Hepatocyte (in vitro differentiated cells): ENCODE data around the gene PTPRR. TPM values are rescaled to one million over a fixed set of nuclear protein-coding genes. Genes with fewer than 3 reads are reported as not detected.

Experiments
- DNase-seq: peaks from one replicate; pipeline ENCODE4 v3.0.0-alpha.2; 2016; ENCODE audit warnings: low spot score
- H2AFZ ChIP-seq: fragments of 200-600 bp; sonication (generic); 2 replicates; pipeline ENCODE4 v1.6.0; 2016; ENCODE audit warnings: antibody characterized with exemption, mild to moderate bottlenecking
- H3K27ac ChIP-seq: fragments of 200-600 bp; sonication (generic); 2 replicates; pipeline ENCODE4 v1.5.1; 2016; ENCODE audit warnings: mild to moderate bottlenecking
- H3K27me3 ChIP-seq: fragments of 200-600 bp; sonication (generic); 2 replicates; pipeline ENCODE4 v1.6.1; 2016
- H3K36me3 ChIP-seq: fragments of 200-600 bp; sonication (generic); replicated peaks from 2 replicates; pipeline ENCODE4 v1.5.1; 2016; ENCODE audit warnings: low read depth; ENCODE audit not compliant: insufficient read depth
- H3K4me1 ChIP-seq: fragments of 200-600 bp; sonication (generic); 2 replicates; pipeline ENCODE4 v1.5.1; 2016; ENCODE audit warnings: mild to moderate bottlenecking, moderate library complexity; ENCODE audit not compliant: insufficient read depth
- H3K4me2 ChIP-seq: fragments of 200-600 bp; sonication (generic); 2 replicates; pipeline ENCODE4 v1.6.0; 2016
- H3K4me3 ChIP-seq: fragments of 200-600 bp; sonication (generic); 2 replicates; pipeline ENCODE4 v1.5.1; 2016; ENCODE audit warnings: mild to moderate bottlenecking
- H3K79me2 ChIP-seq: fragments of 200-600 bp; sonication (generic); 2 replicates; pipeline ENCODE4 v1.6.0; 2017; ENCODE audit warnings: mild to moderate bottlenecking
- H3K9me2 ChIP-seq: fragments of 200-600 bp; sonication (generic); replicated peaks from 2 replicates; pipeline ENCODE4 v1.6.0; 2017; ENCODE audit warnings: mild to moderate bottlenecking; ENCODE audit not compliant: insufficient read depth
- H3K9me3 ChIP-seq: fragments of 200-600 bp; sonication (generic); 2 replicates; pipeline ENCODE4 v1.5.1; 2016; ENCODE audit warnings: low read depth, mild to moderate bottlenecking
- H4K20me1 ChIP-seq: fragments of 200-600 bp; sonication (generic); 2 replicates; pipeline ENCODE4 v1.6.0; 2016; ENCODE audit warnings: mild to moderate bottlenecking; ENCODE audit not compliant: insufficient read depth, poor library complexity, severe bottlenecking
- EZH2 ChIP-seq: fragments of 200-600 bp; sonication (generic); IDR thresholded peaks from 2 replicates; pipeline ENCODE4 v1.6.1; 2016; ENCODE audit warnings: antibody characterized with exemption, mild to moderate bottlenecking, borderline replicate concordance
- EZH2phosphoT487 ChIP-seq: fragments of 200-600 bp; sonication (generic); IDR thresholded peaks from one replicate; pipeline ENCODE4 v1.6.1; 2018; ENCODE audit warnings: antibody characterized with exemption, mild to moderate bottlenecking, low read depth, moderate library complexity; ENCODE audit not compliant: unreplicated experiment, severe bottlenecking
- WGBS: methylation state at CpG from one replicate; pipeline ENCODE4 v1.1.6; 2016; ENCODE audit warnings: low lambda C conversion rate; ENCODE audit errors: missing lambda C conversion rate; 5-methylcytosine and 5-hydroxymethylcytosine counted together
- polyA plus RNA-seq: library from polyadenylated mRNA; unstranded; fragments of >200 nt; fragmentation: Nextera tagmentation; extraction: Ambion mirVana; gene quantifications from 2 replicates; pipeline ENCODE4 v1.2.1, GENCODE V29; 2016
- total RNA-seq: library from RNA; depleted of rRNA; stranded (reverse); fragments of >200 nt; gene quantifications from 2 replicates; pipeline ENCODE4 v1.2.3, GENCODE V29; 2014
- TF ChIP-seq, protein P1 (sequence below): fragments of 200-600 bp; sonication (generic); IDR thresholded peaks from 2 replicates; pipeline ENCODE4 v1.5.1; 2016; ENCODE audit warnings: antibody characterized with exemption, mild to moderate bottlenecking; ENCODE audit not compliant: poor library complexity

Gene PTPRR
- total and polyA plus RNA-seq, 2 experiments from 2014 or later: 1.9 to 4.8 TPM

DNA sequence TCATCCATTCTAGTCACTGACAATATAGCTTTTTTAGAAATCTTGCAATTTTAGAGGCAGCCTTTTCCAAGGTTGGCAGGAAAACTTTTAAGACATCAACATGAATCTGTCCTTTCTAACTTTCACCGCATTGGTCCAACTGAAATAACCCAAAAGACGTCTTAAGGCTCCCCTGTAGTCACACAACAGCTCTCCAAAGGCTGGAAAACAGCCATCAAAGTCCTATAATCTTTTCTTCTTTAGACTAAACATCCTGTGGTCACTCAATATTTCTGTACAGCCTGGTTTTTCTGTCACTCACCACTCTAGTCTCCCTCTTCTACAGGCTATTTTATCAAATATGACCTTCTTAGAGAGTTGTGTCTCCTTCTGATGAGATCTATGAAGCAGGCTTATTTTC, 278.8 kb downstream of the PTPRR start:
- Histone ChIP-seq H2AFZ (no peak overlapping the region), H3K4me1 (peaks cover 9% of the 10 kb centered on the region), H3K9me3 (no peaks in the 10 kb centered on the region), H3K9me2 (no peaks in the 10 kb centered on the region), H3K36me3 (no peaks in the 10 kb centered on the region), H3K79me2 (no peaks in the 10 kb centered on the region), H3K4me2 (no peak overlapping the region), H3K4me3 (no peak overlapping the region), H4K20me1 (no peaks in the 10 kb centered on the region), H3K27me3 (no peaks in the 10 kb centered on the region), H3K27ac (no peak overlapping the region)
- 72% methylated on average over 2 of the region's 2 CpGs for WGBS
- no peak for DNase-seq
- TF ChIP-seq EZH2phosphoT487 (no peak), EZH2 (no peak)
- TF ChIP-seq, protein P1, sequence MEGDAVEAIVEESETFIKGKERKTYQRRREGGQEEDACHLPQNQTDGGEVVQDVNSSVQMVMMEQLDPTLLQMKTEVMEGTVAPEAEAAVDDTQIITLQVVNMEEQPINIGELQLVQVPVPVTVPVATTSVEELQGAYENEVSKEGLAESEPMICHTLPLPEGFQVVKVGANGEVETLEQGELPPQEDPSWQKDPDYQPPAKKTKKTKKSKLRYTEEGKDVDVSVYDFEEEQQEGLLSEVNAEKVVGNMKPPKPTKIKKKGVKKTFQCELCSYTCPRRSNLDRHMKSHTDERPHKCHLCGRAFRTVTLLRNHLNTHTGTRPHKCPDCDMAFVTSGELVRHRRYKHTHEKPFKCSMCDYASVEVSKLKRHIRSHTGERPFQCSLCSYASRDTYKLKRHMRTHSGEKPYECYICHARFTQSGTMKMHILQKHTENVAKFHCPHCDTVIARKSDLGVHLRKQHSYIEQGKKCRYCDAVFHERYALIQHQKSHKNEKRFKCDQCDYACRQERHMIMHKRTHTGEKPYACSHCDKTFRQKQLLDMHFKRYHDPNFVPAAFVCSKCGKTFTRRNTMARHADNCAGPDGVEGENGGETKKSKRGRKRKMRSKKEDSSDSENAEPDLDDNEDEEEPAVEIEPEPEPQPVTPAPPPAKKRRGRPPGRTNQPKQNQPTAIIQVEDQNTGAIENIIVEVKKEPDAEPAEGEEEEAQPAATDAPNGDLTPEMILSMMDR: no peak

DNA sequence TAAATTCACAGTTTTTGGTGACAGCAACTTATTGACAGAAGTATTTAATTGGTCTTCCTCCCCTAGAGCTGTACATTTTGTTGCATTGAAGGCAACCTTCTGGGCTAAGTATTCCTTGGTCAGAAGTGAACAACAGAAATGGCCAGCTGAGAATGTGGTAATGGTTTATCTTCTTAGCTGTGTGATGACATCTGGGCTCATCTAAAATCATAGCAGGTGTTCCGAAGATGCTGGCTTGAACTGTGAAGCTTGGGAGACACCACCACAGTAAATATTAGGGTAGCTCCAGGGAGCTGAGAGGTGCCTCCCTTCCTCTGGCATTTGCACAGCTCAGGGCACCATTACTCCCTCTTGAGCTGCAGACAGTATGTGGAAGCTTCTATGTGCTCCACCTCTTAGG, 279.6 kb downstream of the PTPRR start:
- TF ChIP-seq EZH2phosphoT487: no peak
- Histone ChIP-seq H3K79me2 (no peaks in the 10 kb centered on the region), H3K9me3 (no peaks in the 10 kb centered on the region), H3K9me2 (no peaks in the 10 kb centered on the region), H3K4me2 (no peak overlapping the region), H4K20me1 (no peaks in the 10 kb centered on the region), H3K27ac (no peak overlapping the region), H2AFZ (no peak overlapping the region), H3K4me1 (peaks cover 9% of the 10 kb centered on the region), H3K4me3 (no peak overlapping the region), H3K27me3 (no peaks in the 10 kb centered on the region), H3K36me3 (no peaks in the 10 kb centered on the region)
- no peak for DNase-seq
- 82% methylated on average over 1 of the region's 1 CpG for WGBS

- no peaks in the 10 kb centered on the region for H3K9me2 ChIP-seq
- H3K27ac ChIP-seq: no peak overlapping the region
- DNase-seq: no peak
- no peak overlapping the region for H2AFZ ChIP-seq
- H3K4me2 ChIP-seq: no peak overlapping the region
- no peaks in the 10 kb centered on the region for H3K4me1 ChIP-seq
- H3K36me3 ChIP-seq: no peaks in the 10 kb centered on the region
- TF ChIP-seq, protein P1: no peak
- TF ChIP-seq EZH2 (no peak), EZH2phosphoT487 (no peak)
- H3K4me3 ChIP-seq: no peak overlapping the region
- WGBS: 98% methylated on average over 2 of the region's 2 CpGs
- H3K79me2 ChIP-seq: no peaks in the 10 kb centered on the region
- no peaks in the 10 kb centered on the region for H3K27me3 ChIP-seq
- H4K20me1 ChIP-seq: no peaks in the 10 kb centered on the region
- H3K9me3 ChIP-seq: no peaks in the 10 kb centered on the region
Observed at GRCh38 chr12:70639535-70639934, 281.0 kb downstream of the PTPRR start.

GRCh38 chr12:70638639-70639360, 281.7 kb downstream of the PTPRR start:
- Histone ChIP-seq H3K27me3 (no peaks in the 10 kb centered on the region), H3K9me3 (no peaks in the 10 kb centered on the region), H3K9me2 (no peaks in the 10 kb centered on the region), H3K4me3 (no peak overlapping the region), H3K4me2 (no peak overlapping the region), H3K4me1 (no peaks in the 10 kb centered on the region), H3K36me3 (no peaks in the 10 kb centered on the region), H4K20me1 (no peaks in the 10 kb centered on the region), H3K79me2 (no peaks in the 10 kb centered on the region), H3K27ac (no peak overlapping the region), H2AFZ (no peak overlapping the region)
- DNase-seq: no peak
- TF ChIP-seq, protein P1: no peak
- TF ChIP-seq EZH2phosphoT487 (no peak), EZH2 (no peak)
- 77% methylated on average over 1 of the region's 1 CpG for WGBS
